Pancreas (tissue), 10 donors: Measurements from ENCODE around the gene GSTO2. TPM values are rescaled to one million over a fixed set of nuclear protein-coding genes. Genes with fewer than 3 reads are reported as not detected.

ENCODE experiments used
- ATAC-seq, 4 donors: fragments of 200-7000 bp; cut with Tn5 transposase; one replicate each; pipeline versions ENCODE4 v1.8.0 to v1.9.1; 2020; ENCODE audit warnings: mild to moderate bottlenecking in 4 of 4, moderate library complexity in 4 of 4
- DNase-seq, 6 donors: peaks; one replicate each; pipeline ENCODE4 v3.0.0-alpha.2; 2020
- FAIRE-seq: peaks from 2 replicates; lab custom pipeline; 2012; peaks lifted over from hg19 to GRCh38; lab: Jason Lieb, UNC
- H3K27ac ChIP-seq, 4 donors: fragments of 200-600 bp; sonication (generic); 1 replicate in 3 of 4; 2 replicates in 1 of 4; pipeline versions ENCODE4 v1.5.0 to v1.8.0; 2020
- H3K27me3 ChIP-seq, 4 donors: fragments of 200-600 bp; one replicate each; pipeline ENCODE4 v1.8.0; 2021
- H3K36me3 ChIP-seq, 3 donors: fragments of 200-600 bp; sonication (generic) in 1 of 3; one replicate each; pipeline versions ENCODE4 v1.5.0 to v1.8.0; 2020 to 2021
- H3K4me1 ChIP-seq, 3 donors: fragments of 200-600 bp; one replicate each; pipeline ENCODE4 v1.8.0; 2021
- H3K4me3 ChIP-seq, 4 donors: fragments of 200-600 bp; sonication (generic) in 2 of 4; one replicate each; pipeline versions ENCODE4 v1.5.0 to v1.8.0; 2020 to 2021
- H3K9me3 ChIP-seq, 4 donors: fragments of 200-600 bp; one replicate each; pipeline ENCODE4 v1.8.0; 2021
- CTCF ChIP-seq, 4 donors: fragments of 200-600 bp; sonication (generic) in 3 of 4; IDR thresholded peaks; one replicate each; pipeline versions ENCODE4 v1.5.0 to v1.8.0; 2021; ENCODE audit warnings: antibody characterized with exemption in 4 of 4
- WGBS, 2 donors: extraction: QIAGEN DNeasy Blood & Tissue Kit; methylation state at CpG; one replicate each; pipeline ENCODE4 v1.1.7; 2013; 5-methylcytosine and 5-hydroxymethylcytosine counted together
- intact Hi-C, 3 donors: fragments of 100-400 bp; cut with DNase I; formaldehyde crosslinking; loops; one replicate each; pipeline versions ENCODE4 v1.11.1 to v1.14.2; 2022
- polyA plus RNA-seq, 2 donors: library from polyadenylated mRNA; stranded (reverse); fragments of 200-250 nt; gene quantifications; one replicate each; pipeline ENCODE4 v1.2.3, GENCODE V29; 2013
- total RNA-seq, 6 donors: library from RNA; stranded (reverse); fragmentation: NEBNext Ultra II Directional in 4 of 6; extraction: Animal tissue kit (Norgen Biotek cat#: 25700) in 4 of 6; gene quantifications; one replicate each; pipeline versions ENCODE4 v1.2.1 to v1.2.4, GENCODE V29; 2021 to 2023
- donor health status: healthy with polysubstance abuse.
- donor health status: DM: no; HTN: no; CAD: no; lungs with moderate emphysema.
- donor health status: DM: no; HTN: no; CAD: no.
- donor health status: control.
- donor health status: control.
- donor health status: Bipolar disorder and iron deficiency.
- donor health status: DM: yes; HTN: yes; CAD: no.
- donor health status: DM: no; HTN: no; CAD: no.
- donor health status: DM: no; HTN: no; CAD: no.
- donor health status: DM: yes; HTN: yes; CAD: no.

Gene GSTO2
- total and polyA plus RNA-seq, 8 donors, result 13.8 to 28.1 (median 18.2) TPM

GRCh38 chr10:104307576-104308438 lies 38.8 kb downstream of the GSTO2 start:
- intact Hi-C loops, result loop anchor here in 2 of 3 donors (5.0 kb wide), 1 partner anchor 39 kb away; no protein-coding TSS in a partner anchor
- Histone ChIP-seq H3K9me3 (no peaks in the 10 kb centered on the region), H3K4me1 (no peaks in the 10 kb centered on the region), H3K27me3 (no peaks in the 10 kb centered on the region), H3K36me3 (no peaks in the 10 kb centered on the region), H3K27ac (no peak overlapping the region), H3K4me3 (no peak overlapping the region)
- FAIRE-seq (no peak), DNase-seq (no peak), ATAC-seq (no peak)
- TF ChIP-seq CTCF (IDR thresholded peaks at IDR 0.05), result no peak
- 70 to 75% methylated on average over 10 of the region's 10 CpGs for WGBS, 2 donors

GRCh38 chr10:104308439-104308903 lies 39.5 kb downstream of the GSTO2 start:
- Histone ChIP-seq H3K4me3 (no peak overlapping the region), H3K4me1 (no peaks in the 10 kb centered on the region), H3K27ac (no peak overlapping the region), H3K36me3 (peaks cover 0 to 2% (median 0%) of the 10 kb centered on the region in 3 donors), H3K9me3 (no peaks in the 10 kb centered on the region), H3K27me3 (no peaks in the 10 kb centered on the region)
- intact Hi-C loops, result loop anchor here in 2 of 3 donors (5.0 kb wide), 1 partner anchor 39 kb away; no protein-coding TSS in a partner anchor
- 76 to 78% methylated on average over 4 of the region's 4 CpGs for WGBS, 2 donors
- ATAC-seq (no peak), DNase-seq (no peak), FAIRE-seq (no peak)
- no peak for TF ChIP-seq CTCF (IDR thresholded peaks at IDR 0.05)

- H3K9me3 ChIP-seq, result no peaks in the 10 kb centered on the region
- TF ChIP-seq CTCF (IDR thresholded peaks at IDR 0.05), result no peak
- no peaks in the 10 kb centered on the region for H3K4me1 ChIP-seq
- no peaks in the 10 kb centered on the region for H3K27me3 ChIP-seq
- no peak for FAIRE-seq
- H3K4me3 ChIP-seq, result no peak overlapping the region
- intact Hi-C loops, result loop anchor here in 2 of 3 donors (5.0 kb wide), 1 partner anchor 37 kb away; no protein-coding TSS in a partner anchor
- peak; percentile 36 to 73 (median 60) for ATAC-seq
- H3K27ac ChIP-seq, result no peak overlapping the region
- 60 to 64% methylated on average over 15 of the region's 15 CpGs for WGBS, 2 donors
- H3K36me3 ChIP-seq, result peaks cover 0 to 17% (median 0%) of the 10 kb centered on the region in 3 donors
- DNase-seq, result peak in 2 of 6 donors; percentile 32 to 44
Observed at GRCh38 chr10:104309980-104310978, 41.3 kb downstream of the GSTO2 start.

GRCh38 chr10:104311184-104311720 lies 42.3 kb downstream of the GSTO2 start:
- Histone ChIP-seq H3K27ac (no peak overlapping the region), H3K36me3 (peaks cover 0 to 21% (median 0%) of the 10 kb centered on the region in 3 donors), H3K9me3 (no peaks in the 10 kb centered on the region), H3K4me1 (no peaks in the 10 kb centered on the region), H3K27me3 (no peaks in the 10 kb centered on the region), H3K4me3 (no peak overlapping the region)
- ATAC-seq, result no peak
- no peak for DNase-seq
- 80 to 93% methylated on average over 5 of the region's 5 CpGs for whole genome bisulfite sequencing, 2 donors
- FAIRE-seq, result no peak
- intact Hi-C loops, result no loop called here
- TF ChIP-seq CTCF (IDR thresholded peaks at IDR 0.05), result no peak
